ENCODE measurements around the gene SCAP. TPM values are rescaled to one million over a fixed set of nuclear protein-coding genes. Genes with fewer than 3 reads are reported as not detected.

SCAP gene
- total and polyA plus RNA-seq, 2 experiments from 2014 or later = 87.6 to 140 TPM

DNA sequence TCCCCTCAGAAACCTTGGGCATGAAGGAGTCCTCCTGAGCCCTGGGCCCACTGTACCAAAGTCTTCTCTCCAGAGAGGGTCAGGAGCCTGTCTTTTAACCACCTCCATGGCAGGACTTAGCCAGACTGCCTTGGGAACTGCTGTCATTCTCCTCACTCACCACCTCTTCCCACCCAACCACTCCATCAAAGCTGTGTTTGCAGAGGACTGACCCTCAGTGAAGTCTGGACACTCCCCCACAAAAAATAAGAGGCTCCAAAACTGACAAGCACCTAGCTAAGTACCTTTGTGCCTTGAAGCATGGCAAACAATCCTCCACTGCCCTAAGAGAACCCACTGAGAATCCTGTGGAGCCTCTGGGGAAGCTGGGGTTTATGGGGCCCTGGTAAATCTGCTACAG lies 2.3 kb upstream of the SCAP start:
- DNase-seq (ENCODE audit: low read depth in 1 of 2, low spot score in 1 of 2) = no peak
- Histone ChIP-seq H3K9me3 (ENCODE audit: low read depth) (no peaks in the 10 kb centered on the region), H3K4me1 (ENCODE audit: low read depth) (peaks cover 13% of the 10 kb centered on the region), H3K27me3 (no peaks in the 10 kb centered on the region), H3K36me3 (no peaks in the 10 kb centered on the region), H3K27ac (no peak overlapping the region), H3K4me3 (no peak overlapping the region)
- TF ChIP-seq, protein P1, sequence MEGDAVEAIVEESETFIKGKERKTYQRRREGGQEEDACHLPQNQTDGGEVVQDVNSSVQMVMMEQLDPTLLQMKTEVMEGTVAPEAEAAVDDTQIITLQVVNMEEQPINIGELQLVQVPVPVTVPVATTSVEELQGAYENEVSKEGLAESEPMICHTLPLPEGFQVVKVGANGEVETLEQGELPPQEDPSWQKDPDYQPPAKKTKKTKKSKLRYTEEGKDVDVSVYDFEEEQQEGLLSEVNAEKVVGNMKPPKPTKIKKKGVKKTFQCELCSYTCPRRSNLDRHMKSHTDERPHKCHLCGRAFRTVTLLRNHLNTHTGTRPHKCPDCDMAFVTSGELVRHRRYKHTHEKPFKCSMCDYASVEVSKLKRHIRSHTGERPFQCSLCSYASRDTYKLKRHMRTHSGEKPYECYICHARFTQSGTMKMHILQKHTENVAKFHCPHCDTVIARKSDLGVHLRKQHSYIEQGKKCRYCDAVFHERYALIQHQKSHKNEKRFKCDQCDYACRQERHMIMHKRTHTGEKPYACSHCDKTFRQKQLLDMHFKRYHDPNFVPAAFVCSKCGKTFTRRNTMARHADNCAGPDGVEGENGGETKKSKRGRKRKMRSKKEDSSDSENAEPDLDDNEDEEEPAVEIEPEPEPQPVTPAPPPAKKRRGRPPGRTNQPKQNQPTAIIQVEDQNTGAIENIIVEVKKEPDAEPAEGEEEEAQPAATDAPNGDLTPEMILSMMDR (IDR thresholded peaks at IDR 0.05; ENCODE audit: low read depth, low read length) = no peak

DNA sequence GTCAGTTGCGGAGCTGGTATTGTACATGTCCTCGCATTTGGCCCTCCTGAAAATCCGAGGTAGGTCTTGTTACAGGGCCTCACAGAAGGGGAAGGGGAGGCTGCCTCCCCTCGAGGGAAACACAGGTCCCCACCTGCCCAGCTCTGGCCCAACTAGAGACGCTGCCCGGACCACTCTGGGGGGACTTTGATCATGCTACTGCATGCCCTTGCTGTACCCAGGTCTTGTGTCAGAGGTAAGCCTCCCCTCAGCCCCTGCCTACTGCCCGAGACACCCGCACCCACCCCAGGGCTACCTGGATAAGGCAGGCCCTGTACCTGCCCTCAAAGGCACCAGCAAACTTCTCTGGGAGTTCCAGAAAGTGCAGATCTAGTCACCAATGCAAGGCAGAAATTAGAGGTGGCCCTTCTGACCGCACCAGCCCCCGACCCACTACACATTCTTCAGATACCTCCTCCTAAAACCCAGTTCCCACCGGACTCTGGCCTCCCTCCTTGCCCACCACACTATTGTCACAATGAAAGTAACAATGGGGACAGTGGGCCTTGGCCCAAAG lies 981 bp upstream of the SCAP start:
- DNase-seq (ENCODE audit: low read depth in 1 of 2, low spot score in 1 of 2) = no peak
- no peak overlapping the region for H3K4me3 ChIP-seq
- peak overlapping the region; percentile 86 for H3K27ac ChIP-seq
- no peaks in the 10 kb centered on the region for H3K36me3 ChIP-seq
- no peaks in the 10 kb centered on the region for H3K9me3 ChIP-seq (ENCODE audit: low read depth)
- TF ChIP-seq, protein P1 (IDR thresholded peaks at IDR 0.05; ENCODE audit: low read depth, low read length) = no peak
- peaks cover 10% of the 10 kb centered on the region for H3K4me1 ChIP-seq (ENCODE audit: low read depth)
- H3K27me3 ChIP-seq = no peaks in the 10 kb centered on the region

DNA sequence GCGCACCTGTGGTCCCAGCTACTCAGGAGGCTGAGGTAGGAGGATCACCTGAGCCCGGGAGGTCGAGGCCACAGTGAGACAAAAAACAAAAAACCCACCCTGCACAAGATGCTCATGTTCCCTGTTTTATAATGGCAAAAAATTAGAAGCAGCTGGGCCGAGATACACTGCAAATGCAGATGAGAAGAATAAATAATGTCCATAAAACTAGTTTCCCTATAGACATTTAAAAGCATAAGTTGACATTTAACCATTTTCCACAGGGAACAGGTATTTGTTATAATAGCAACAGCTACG lies 537 bp upstream of the SCAP start:
- Histone ChIP-seq H3K36me3 (no peaks in the 10 kb centered on the region), H3K9me3 (ENCODE audit: low read depth) (no peaks in the 10 kb centered on the region), H3K4me1 (ENCODE audit: low read depth) (peaks cover 8% of the 10 kb centered on the region), H3K4me3 (peak overlapping the region; percentile 78), H3K27me3 (no peaks in the 10 kb centered on the region), H3K27ac (peak overlapping the region; percentile 86)
- no peak for DNase-seq (ENCODE audit: low read depth in 1 of 2, low spot score in 1 of 2)
- TF ChIP-seq, protein P1 (IDR thresholded peaks at IDR 0.05; ENCODE audit: low read depth, low read length) = no peak

DNA sequence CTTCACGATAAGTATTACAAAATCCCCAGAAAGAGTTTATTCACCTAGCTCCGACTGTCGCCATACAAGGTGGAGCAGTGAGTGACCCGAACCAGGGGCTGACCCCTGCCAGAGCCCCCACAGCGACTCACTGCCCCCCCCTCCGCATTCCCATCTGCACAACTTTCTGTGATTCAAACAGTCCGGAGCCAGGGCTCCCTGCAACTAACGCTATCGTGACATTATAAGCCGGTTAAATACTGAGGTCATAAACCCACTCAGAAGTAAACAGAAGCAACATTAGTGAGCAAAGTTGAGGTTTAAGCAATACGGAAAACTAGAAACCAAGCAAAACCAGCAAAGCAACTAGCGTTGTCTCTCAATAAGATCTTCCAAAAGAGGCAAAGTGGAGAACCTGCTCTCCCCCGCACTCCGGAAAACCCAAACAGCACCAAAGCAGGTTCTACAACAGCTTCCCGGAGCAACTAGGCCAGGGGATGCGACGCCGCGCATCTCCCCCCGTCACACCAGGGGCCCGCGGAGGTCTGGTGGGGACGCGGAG lies 642 bp downstream of the SCAP start:
- no peaks in the 10 kb centered on the region for H3K27me3 ChIP-seq
- peak; percentile 34 to 36 for DNase-seq (ENCODE audit: low read depth in 1 of 2, low spot score in 1 of 2)
- peak overlapping the region; percentile 86 for H3K27ac ChIP-seq
- H3K4me1 ChIP-seq (ENCODE audit: low read depth) = peaks cover 8% of the 10 kb centered on the region
- TF ChIP-seq, protein P1 (IDR thresholded peaks at IDR 0.05; ENCODE audit: low read depth, low read length) = no peak
- H3K4me3 ChIP-seq = peak overlapping the region; percentile 78
- H3K36me3 ChIP-seq = no peaks in the 10 kb centered on the region
- H3K9me3 ChIP-seq (ENCODE audit: low read depth) = no peaks in the 10 kb centered on the region

DNA sequence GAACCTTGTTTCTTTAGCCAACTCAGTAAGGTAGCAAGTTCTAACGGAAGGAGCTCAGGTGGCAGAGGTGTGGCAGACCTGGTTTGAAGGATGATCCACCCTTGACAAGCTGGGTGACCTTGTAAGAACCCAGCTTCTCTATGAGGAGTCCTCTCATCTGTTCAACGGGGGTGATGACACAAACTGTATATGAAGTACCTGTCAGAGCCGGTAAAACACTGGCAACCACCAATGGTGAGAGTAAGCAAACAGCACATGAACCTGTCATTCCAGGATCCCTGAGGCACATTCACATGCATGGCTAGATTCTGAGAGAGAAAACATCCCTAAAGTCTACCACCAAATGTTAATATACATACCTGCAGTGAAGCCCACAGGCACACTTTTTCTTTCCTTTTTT lies 2.4 kb downstream of the SCAP start:
- H3K27me3 ChIP-seq = no peaks in the 10 kb centered on the region
- TF ChIP-seq, protein P1 (IDR thresholded peaks at IDR 0.05; ENCODE audit: low read depth, low read length) = no peak
- DNase-seq (ENCODE audit: low read depth in 1 of 2, low spot score in 1 of 2) = no peak
- no peak overlapping the region for H3K4me3 ChIP-seq
- no peaks in the 10 kb centered on the region for H3K9me3 ChIP-seq (ENCODE audit: low read depth)
- H3K36me3 ChIP-seq = no peaks in the 10 kb centered on the region
- H3K27ac ChIP-seq = no peak overlapping the region
- H3K4me1 ChIP-seq (ENCODE audit: low read depth) = peaks cover 8% of the 10 kb centered on the region

Data from cardiac muscle cell (in vitro differentiated cells and primary cell).